CD14-positive monocyte (primary cell): ENCODE results near the gene LTA4H. TPM values are rescaled to one million over a fixed set of nuclear protein-coding genes. Genes with fewer than 3 reads are reported as not detected.

Source experiments
- DNase-seq, 3 donors: peaks; one replicate each; pipeline ENCODE4 v3.0.0-alpha.2; 2011 to 2022
- H2AFZ ChIP-seq: 2 replicates; pipeline ENCODE4 v1.6.0; 2012; ENCODE audit warnings: mild to moderate bottlenecking, low read depth, low read length, inconsistent platforms; ENCODE audit not compliant: insufficient read depth, poor library complexity, severe bottlenecking
- H3K27ac ChIP-seq, 2 donors: 1 replicate in 1 of 2; 2 replicates in 1 of 2; pipeline ENCODE4 v1.5.1; 2012 to 2013; ENCODE audit warnings: low read length in 2 of 2, control low read depth in 1 of 2, inconsistent platforms in 1 of 2, low read depth in 1 of 2, mild to moderate bottlenecking in 1 of 2
- H3K27me3 ChIP-seq, 2 donors: one replicate each; pipeline versions ENCODE4 v1.6.0 to v1.6.1; 2011 to 2013; ENCODE audit warnings: low read length in 2 of 2; ENCODE audit not compliant: control insufficient read depth in 2 of 2, insufficient read depth in 2 of 2
- H3K36me3 ChIP-seq, 2 donors: replicated peaks in 1 of 2; 1 replicate in 1 of 2; 2 replicates in 1 of 2; pipeline versions ENCODE4 v1.5.1 to v1.6.1; 2012 to 2013; ENCODE audit warnings: low read length in 2 of 2, control low read depth in 1 of 2, inconsistent platforms in 1 of 2, mild to moderate bottlenecking in 1 of 2; ENCODE audit not compliant: insufficient read depth in 2 of 2, control insufficient read depth in 1 of 2
- H3K4me1 ChIP-seq, 2 donors: 1 replicate in 1 of 2; 2 replicates in 1 of 2; pipeline versions ENCODE4 v1.5.1 to v1.6.1; 2012 to 2013; ENCODE audit warnings: low read length in 2 of 2, control low read depth in 1 of 2, inconsistent platforms in 1 of 2, mild to moderate bottlenecking in 1 of 2, moderate library complexity in 1 of 2; ENCODE audit not compliant: insufficient read depth in 2 of 2, control insufficient read depth in 1 of 2
- H3K4me2 ChIP-seq: replicated peaks from 2 replicates; pipeline ENCODE3; 2012; ENCODE audit warnings: low read length, moderate library complexity, mild to moderate bottlenecking; ENCODE audit not compliant: poor library complexity, severe bottlenecking; ENCODE audit errors: extremely low read depth
- H3K4me3 ChIP-seq, 3 experiments: fragments of 200-600 bp in 1 of 3; sonication (generic) in 1 of 3; replicated peaks in 1 of 3; 1 replicate in 2 of 3; 2 replicates in 1 of 3; pipeline ENCODE4 v1.5.1; 2011 to 2013; ENCODE audit warnings: low read length in 3 of 3, mild to moderate bottlenecking in 3 of 3, control low read depth in 2 of 3, low read depth in 2 of 3, inconsistent platforms in 1 of 3, moderate library complexity in 1 of 3
- H3K79me2 ChIP-seq: 2 replicates; pipeline ENCODE4 v1.6.0; 2012; ENCODE audit warnings: mild to moderate bottlenecking, control low read depth, inconsistent platforms, low read length, moderate library complexity; ENCODE audit not compliant: insufficient read depth
- H3K9ac ChIP-seq: 2 replicates; pipeline ENCODE4 v1.6.0; 2017; ENCODE audit warnings: low read length, mild to moderate bottlenecking; ENCODE audit not compliant: insufficient read depth, poor library complexity, severe bottlenecking
- H3K9me3 ChIP-seq, 2 donors: replicated peaks in 1 of 2; 1 replicate in 1 of 2; 2 replicates in 1 of 2; pipeline versions ENCODE4 v1.5.1 to v1.6.1; 2012 to 2013; ENCODE audit warnings: low read length in 2 of 2, control low read depth in 1 of 2; ENCODE audit not compliant: control insufficient read depth in 1 of 2, insufficient read depth in 1 of 2
- H4K20me1 ChIP-seq: 2 replicates; pipeline ENCODE4 v1.6.0; 2012; ENCODE audit warnings: mild to moderate bottlenecking, low read length, control low read depth, moderate library complexity; ENCODE audit not compliant: insufficient read depth
- H3K27ac Mint-ChIP-seq, 7 donors: one replicate each; pipeline ENCODE4 v1.8.0; 2020; ENCODE audit warnings: mild to moderate bottlenecking in 7 of 7, mixed read lengths in 7 of 7, moderate library complexity in 6 of 7, inconsistent platforms in 2 of 7
- H3K27me3 Mint-ChIP-seq, 3 donors: one replicate each; pipeline ENCODE4 v1.8.0; 2021 to 2022; ENCODE audit warnings: low read depth in 3 of 3, mild to moderate bottlenecking in 3 of 3, mixed read lengths in 3 of 3, moderate library complexity in 3 of 3, inconsistent platforms in 1 of 3
- H3K36me3 Mint-ChIP-seq, 2 donors: one replicate each; pipeline ENCODE4 v1.8.0; 2020; ENCODE audit warnings: mixed read lengths in 2 of 2, inconsistent platforms in 1 of 2, mild to moderate bottlenecking in 1 of 2
- H3K4me1 Mint-ChIP-seq: one replicate; pipeline ENCODE4 v1.8.0; 2020; ENCODE audit warnings: mild to moderate bottlenecking, mixed read lengths
- H3K4me3 Mint-ChIP-seq, 2 donors: one replicate each; pipeline ENCODE4 v1.8.0; 2020; ENCODE audit warnings: mild to moderate bottlenecking in 2 of 2, mixed read lengths in 2 of 2, moderate library complexity in 1 of 2
- H3K9me3 Mint-ChIP-seq, 7 donors: one replicate each; pipeline ENCODE4 v1.8.0; 2020 to 2022; ENCODE audit warnings: mixed read lengths in 7 of 7, mild to moderate bottlenecking in 6 of 7, moderate library complexity in 6 of 7, inconsistent platforms in 2 of 7
- WGBS: methylation state at CpG from one replicate; pipeline ENCODE4 v1.1.5; 2013; ENCODE audit warnings: missing lambda C conversion rate; ENCODE audit not compliant: insufficient coverage; 5-methylcytosine and 5-hydroxymethylcytosine counted together
- intact Hi-C, 2 donors: fragments of 100-400 bp; cut with micrococcal nuclease; formaldehyde crosslinking; loops; one replicate each; pipeline versions ENCODE4 v1.15.0 to v1.15.1; 2023
- polyA plus RNA-seq, 3 donors: library from polyadenylated mRNA; depleted of rRNA in 1 of 3; unstranded in 2 of 3; stranded (reverse) in 1 of 3; fragments of 300-500 nt in 2 of 3; fragments of >200 nt in 1 of 3; fragmentation: Illumina TruSeq in 2 of 3; gene quantifications; 1 replicate in 2 of 3; 2 replicates in 1 of 3; pipeline ENCODE4 v1.2.3, GENCODE V29; 2012 to 2021
- TF ChIP-seq, protein P1 (sequence below): fragments of 200-600 bp; IDR thresholded peaks from one replicate; pipeline ENCODE4 v1.8.0; 2022; ENCODE audit warnings: antibody characterized with exemption, mild to moderate bottlenecking

Gene LTA4H
- polyA plus RNA-seq, 3 donors, result 278 to 963 (median 647) TPM

DNA sequence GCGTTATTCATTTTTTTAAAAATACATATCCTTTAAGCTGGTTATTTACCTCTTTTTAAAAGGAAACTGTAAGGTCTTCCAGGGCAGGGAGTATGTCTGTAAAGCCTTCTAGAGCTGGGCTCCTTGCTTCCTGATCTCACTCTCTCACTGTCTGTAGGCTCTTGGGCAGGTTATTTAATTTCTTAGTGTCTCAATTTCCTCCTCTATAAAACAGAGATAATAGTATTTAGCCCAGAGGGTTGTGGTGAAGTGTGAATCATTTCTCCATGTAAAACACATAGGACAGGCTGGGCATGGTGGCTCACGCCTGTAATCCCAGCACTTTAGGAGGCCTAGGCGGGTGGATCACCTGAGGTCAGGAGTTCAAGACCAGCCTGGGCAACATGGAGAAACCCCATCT, 25.9 kb upstream of the LTA4H start:
- Histone ChIP-seq H3K79me2 (no peaks in the 10 kb centered on the region), H3K9me3 (no peaks in the 10 kb centered on the region), H2AFZ (no peak overlapping the region), H3K36me3 (no peaks in the 10 kb centered on the region), H4K20me1 (no peaks in the 10 kb centered on the region), H3K4me1 (peaks cover 23 to 33% of the 10 kb centered on the region in 2 donors), H3K27ac (no peak overlapping the region), H3K9ac (no peak overlapping the region), H3K4me3 (no peak overlapping the region), H3K27me3 (no peaks in the 10 kb centered on the region), H3K4me2 (no peak overlapping the region)
- intact Hi-C loops, result loop anchor here (5.0 kb wide), 4 partner anchors 61 to 451 kb away; no protein-coding TSS in a partner anchor
- 87% methylated on average over 2 of the region's 3 CpGs for WGBS
- H3K9me3 Mint-ChIP-seq, result peaks cover 0 to 4% (median 0%) of the 10 kb centered on the region in 7 donors
- peaks cover 0 to 2% of the 10 kb centered on the region in 2 donors for H3K36me3 Mint-ChIP-seq
- no peak for DNase-seq
- peaks cover 33% of the 10 kb centered on the region for H3K4me1 Mint-ChIP-seq
- H3K4me3 Mint-ChIP-seq, result no peak overlapping the region
- H3K27ac Mint-ChIP-seq, result peak overlapping the region in 4 of 7 donors; percentile 35 to 75 (median 62)
- TF ChIP-seq, protein P1, sequence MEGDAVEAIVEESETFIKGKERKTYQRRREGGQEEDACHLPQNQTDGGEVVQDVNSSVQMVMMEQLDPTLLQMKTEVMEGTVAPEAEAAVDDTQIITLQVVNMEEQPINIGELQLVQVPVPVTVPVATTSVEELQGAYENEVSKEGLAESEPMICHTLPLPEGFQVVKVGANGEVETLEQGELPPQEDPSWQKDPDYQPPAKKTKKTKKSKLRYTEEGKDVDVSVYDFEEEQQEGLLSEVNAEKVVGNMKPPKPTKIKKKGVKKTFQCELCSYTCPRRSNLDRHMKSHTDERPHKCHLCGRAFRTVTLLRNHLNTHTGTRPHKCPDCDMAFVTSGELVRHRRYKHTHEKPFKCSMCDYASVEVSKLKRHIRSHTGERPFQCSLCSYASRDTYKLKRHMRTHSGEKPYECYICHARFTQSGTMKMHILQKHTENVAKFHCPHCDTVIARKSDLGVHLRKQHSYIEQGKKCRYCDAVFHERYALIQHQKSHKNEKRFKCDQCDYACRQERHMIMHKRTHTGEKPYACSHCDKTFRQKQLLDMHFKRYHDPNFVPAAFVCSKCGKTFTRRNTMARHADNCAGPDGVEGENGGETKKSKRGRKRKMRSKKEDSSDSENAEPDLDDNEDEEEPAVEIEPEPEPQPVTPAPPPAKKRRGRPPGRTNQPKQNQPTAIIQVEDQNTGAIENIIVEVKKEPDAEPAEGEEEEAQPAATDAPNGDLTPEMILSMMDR, result no peak
- H3K27me3 Mint-ChIP-seq, result no peaks in the 10 kb centered on the region

DNA sequence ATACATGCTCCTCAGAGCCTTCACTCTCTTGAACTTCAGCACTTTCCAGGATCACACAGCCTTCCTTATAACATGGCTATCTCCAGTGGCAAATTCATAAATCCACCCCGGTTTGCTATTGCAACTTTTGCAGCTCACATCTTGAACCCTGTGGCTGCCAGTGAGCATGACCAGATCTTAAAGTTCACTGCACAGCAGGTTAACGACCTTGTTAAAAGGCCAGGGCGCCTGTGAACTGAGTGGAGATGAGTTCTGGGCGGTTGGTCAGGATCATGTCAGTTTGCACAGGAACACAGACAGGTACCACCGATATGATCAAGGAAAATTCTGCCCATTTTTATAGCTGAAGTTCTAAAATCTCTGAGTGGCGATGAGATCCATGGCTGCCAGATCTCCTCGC, 24.7 kb upstream of the LTA4H start:
- Histone ChIP-seq H2AFZ (no peak overlapping the region), H3K36me3 (no peaks in the 10 kb centered on the region), H3K79me2 (no peaks in the 10 kb centered on the region), H3K27ac (no peak overlapping the region), H3K4me1 (peaks cover 28 to 40% of the 10 kb centered on the region in 2 donors), H3K4me2 (no peak overlapping the region), H3K4me3 (no peak overlapping the region), H3K9ac (no peak overlapping the region), H4K20me1 (no peaks in the 10 kb centered on the region), H3K9me3 (no peaks in the 10 kb centered on the region), H3K27me3 (no peaks in the 10 kb centered on the region)
- DNase-seq, result no peak
- Mint-ChIP-seq H3K4me3 (no peak overlapping the region), H3K27ac (peak overlapping the region in 1 of 7 donors; percentile 27), H3K4me1 (peaks cover 43% of the 10 kb centered on the region), H3K27me3 (peaks cover 0 to 6% (median 0%) of the 10 kb centered on the region in 3 donors), H3K9me3 (peaks cover 0 to 7% (median 0%) of the 10 kb centered on the region in 7 donors), H3K36me3 (peaks cover 2 to 6% of the 10 kb centered on the region in 2 donors)
- TF ChIP-seq, protein P1, result no peak
- WGBS, result 92% methylated on average over 6 of the region's 7 CpGs
- intact Hi-C loops, result loop anchor here (5.0 kb wide), 4 partner anchors 62 to 452 kb away; no protein-coding TSS in a partner anchor
